ENCODE results near the gene SLC22A15.
"Not testable (repeated sequence)": the region's sequence is repeated elsewhere in the genome, so short reads cannot be mapped to it uniquely, and the experiment has no call there.

The SLC22A15 gene

DNA sequence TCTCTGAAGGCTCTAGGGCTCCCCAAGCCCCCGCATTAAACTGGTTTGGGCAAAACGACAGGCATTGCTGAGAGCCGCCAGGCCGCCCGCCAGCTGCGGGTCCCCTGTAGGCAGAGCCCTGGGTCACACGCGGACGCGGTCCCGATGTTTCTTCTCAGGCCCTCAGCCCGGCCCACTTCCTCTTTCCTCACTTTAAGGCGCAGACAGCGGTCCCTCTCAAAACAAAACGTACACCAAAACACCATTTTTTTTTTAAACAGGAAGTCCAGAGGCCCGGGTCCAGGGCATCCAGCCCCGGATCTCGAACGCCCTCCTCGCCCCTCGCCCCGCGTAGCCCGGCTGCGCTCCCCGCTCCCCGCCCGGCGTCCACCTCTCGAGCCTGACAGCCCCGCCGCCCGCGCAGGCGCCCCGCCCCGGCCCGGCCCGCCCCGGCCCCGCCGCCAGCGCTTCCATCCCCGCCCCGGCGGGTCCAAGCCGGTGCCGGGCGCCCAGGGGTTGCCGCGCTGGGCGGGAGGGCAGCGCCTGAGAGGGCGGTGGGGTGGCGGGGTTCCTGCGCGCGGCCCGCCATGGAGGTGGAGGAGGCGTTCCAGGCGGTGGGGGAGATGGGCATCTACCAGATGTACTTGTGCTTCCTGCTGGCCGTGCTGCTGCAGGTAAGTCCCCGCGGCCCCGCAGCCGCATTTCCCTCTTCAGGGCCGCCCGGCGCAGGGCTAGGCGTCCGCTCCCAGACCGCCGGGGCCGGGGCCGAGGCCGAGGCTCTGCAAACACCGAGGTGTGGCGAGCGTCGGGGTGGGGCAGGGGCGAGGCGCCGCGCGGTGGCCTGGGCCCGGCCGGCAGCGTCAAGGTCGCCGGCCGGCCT, at the start of gene SLC22A15:
SLC22A15 (plus strand) TSS at position 452 of the 859 bp plus-strand sequence; CDS start at position 567, 115 bp downstream.
- DNase-seq (ENCODE audit: low spot score) = no peak

DNA sequence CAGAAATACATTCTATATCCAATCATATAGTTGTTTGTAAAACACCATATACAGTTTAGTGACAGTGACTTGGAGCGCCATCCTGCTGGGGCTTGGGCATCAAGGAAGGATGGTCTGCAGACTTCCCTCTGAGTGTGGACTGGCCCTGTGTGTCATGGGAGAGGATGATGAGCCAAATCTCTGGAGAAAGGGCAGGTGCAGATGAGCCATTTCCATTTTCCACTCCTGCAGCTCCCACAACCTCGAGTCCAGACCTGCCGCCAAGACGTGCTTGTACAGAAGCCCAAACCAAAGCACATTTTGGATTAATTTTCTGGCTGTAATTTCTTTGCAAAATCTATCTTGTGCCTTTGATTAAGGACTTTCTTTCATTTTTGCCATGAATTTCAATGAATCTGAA, 48.3 kb upstream of the SLC22A15 start:
- no peak for DNase-seq (ENCODE audit: low spot score)

DNA sequence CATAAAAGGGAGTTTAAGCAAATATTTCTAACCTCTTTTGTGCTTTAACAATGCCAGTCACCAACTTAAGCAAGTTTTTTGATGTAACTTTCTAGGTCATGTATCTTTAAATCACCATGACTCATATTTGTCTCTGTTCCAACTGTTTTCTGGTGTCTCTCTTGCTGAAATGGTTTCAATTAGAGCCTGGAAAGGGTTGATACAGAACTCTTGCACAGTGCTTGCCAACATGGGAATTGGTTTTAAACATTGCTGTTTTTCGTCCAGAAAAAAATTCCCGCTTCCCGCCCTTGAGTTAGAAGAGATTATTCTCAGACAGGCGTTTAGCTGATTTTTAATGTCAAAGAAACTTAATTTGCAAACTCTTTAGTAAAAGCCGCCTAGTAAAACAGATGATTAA, 46.4 kb upstream of the SLC22A15 start:
- DNase-seq (ENCODE audit: low spot score) = no peak

DNA sequence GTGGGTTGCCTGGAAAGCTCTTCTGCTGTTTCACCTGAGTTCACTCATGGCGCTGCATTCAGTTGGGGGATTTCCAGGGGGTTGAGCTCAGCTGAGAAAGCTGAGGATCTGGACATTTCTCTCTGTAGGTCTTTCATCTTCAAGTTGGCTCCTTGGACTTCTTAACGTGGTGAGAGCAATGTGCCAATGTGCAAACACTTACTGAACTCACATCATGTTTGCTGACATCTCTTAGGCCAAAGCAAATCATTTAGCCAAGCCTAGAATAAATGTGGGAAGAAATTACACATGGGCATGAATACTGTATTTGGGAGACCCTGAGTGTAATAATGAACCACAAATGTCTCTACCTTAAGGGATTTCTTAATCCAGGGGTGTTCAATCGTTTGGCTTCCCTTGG, 42.7 kb upstream of the SLC22A15 start:
- DNase-seq (ENCODE audit: low spot score) = no peak

DNA sequence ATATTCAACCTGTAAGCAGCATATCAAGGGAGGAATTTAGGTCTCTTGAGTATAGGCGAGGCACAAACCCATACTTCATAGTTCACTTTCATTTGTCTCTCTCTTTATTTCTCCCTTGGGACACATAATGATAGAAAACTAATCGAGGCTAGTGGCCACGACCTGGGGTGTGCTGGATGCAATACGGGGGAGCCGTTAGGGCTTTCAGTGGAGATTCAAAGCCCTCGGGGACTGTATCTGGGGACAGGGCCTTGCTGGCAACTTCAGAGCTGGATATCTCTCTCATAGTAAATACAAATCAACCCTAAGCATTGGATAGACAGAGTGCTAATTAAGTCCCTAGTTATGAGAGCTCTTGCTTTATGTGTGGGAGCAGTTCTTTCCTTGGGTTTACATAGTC, 36.9 kb upstream of the SLC22A15 start:
- no peak for DNase-seq (ENCODE audit: low spot score)

DNA sequence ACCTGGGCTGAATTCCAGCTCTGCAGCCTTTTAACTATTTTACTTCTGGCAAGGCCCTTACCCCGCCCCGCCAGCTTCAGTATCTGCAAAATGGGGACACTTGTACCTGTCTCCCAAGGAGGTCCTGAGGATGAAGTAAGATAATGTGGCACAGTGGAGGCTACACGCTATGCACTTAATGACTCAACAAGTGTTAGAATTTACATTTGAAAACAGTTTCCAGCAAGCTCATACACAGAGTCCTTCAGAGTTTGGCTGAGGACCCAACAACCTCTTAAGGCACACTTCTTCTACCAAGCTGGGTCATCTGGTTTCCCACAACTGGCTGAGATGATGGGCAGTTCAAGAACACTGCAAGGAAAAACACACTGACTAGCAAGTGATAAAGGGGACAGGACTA, 30.2 kb upstream of the SLC22A15 start:
- DNase-seq (ENCODE audit: low spot score) = no peak

DNA sequence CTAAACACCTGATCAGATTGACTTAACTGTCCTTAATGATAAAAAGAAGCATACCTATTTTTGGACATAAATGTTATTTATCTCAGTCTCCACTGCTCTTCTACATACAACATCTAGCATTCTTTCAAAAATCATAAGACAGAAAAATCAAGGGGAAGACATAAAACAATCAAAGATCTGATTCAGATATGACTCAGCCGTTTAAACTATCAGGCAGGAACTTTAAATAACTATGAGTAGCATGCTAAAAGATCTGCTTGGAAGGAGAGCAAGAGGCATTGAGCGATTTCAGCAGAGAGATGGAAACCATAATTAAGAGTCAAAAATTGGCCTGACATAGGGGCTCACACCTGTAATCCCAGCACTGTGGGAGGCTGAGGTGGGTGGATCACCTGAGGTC, 27.2 kb upstream of the SLC22A15 start:
- no peak for DNase-seq (ENCODE audit: low spot score)

DNA sequence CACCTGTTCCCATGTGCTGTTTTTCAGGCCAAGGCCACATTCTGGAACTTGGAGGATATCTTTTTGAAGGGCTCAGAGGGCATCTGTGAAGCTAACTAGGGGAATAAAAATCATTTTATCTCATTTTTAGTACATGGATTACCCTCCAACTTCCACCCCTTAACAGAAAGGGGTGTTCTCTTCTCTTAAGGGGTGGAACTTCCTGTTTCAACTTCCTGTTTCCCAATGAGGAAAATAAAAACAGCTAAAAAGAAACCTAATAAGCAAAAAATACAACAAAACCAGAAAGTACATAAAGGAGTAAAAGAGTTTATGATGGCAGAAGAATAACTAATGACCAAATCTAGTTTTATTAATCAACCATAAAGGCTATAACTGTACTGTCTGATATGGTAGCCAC, 24.8 kb upstream of the SLC22A15 start:
- DNase-seq (ENCODE audit: low spot score) = no peak

DNA sequence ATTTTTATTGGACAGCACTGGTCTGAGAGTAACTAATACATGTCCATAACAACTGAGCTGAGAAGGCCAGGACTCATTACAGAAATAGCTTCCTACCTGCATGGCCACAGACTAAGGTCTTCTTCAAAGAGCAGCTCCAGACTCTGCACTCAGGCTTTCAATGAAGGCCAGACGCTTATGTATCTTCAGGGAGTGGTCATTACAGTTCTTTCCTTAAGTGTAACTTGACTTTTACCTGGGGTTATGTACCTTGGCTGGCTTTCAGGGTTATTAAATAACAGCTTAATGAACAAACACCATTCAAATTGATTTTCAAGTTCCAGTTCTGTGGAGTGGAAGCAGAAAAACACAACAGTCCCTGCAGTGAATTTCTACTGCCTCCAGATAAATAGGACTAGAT, 23.8 kb upstream of the SLC22A15 start:
- DNase-seq (ENCODE audit: low spot score) = no peak

DNA sequence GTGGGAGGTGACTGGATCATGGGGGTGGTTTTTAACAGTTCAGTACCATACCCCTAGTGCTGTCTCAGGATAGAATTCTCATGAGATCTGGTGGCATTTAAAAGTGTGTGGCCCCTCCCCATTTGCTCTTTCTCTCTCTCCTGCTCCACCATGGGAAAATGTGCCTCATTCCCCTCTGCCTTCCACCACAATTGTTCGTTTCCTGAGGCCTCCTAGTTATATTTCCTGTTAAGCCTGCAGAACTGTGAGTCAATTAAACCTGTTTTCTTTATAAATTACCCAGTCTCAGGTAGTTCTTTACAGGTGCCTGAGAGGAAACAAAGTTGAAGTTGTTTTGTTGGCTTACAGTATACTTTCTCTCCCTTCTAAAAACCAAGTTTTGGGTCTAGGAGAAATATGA, 23.1 kb upstream of the SLC22A15 start:
- no peak for DNase-seq (ENCODE audit: low spot score)

DNA sequence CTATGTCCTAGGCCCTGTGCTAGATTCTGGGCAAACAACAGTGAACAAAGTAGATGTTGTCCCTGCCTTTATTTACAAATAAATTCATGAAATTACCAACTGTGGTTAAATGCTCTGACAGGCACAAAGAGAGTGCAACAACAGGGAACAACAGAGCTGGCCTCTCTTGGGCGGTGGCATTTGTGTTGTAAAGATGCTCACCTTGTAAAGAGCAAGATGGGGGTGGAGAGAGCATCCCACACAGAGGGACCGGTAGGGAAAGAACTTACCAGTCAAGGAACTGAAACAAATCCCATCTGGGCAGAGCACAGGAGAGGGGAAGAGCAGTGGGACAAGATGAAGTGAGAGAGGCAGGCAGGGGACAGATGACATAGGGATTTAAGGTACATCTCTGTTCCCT, 21.6 kb upstream of the SLC22A15 start:
- DNase-seq (ENCODE audit: low spot score) = no peak

DNA sequence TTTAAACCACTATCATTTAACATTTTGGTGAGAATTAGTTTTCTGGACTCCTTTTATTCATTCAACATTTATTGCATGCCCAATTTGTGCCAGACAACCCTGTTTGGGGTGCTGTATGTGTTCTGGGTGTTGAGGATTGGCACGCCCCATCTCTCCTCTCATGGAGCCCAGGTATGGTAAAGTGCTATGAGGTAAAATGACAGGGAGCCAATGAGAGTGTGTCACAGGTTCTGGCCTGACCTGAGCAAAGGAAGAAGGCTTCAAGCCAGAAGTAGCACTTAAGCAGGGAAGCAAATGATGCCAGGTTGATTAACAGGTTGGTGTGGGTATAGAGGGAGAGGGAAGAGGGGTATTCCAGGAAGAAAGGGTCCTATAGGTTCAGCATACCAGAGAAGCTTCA, 21.1 kb upstream of the SLC22A15 start:
- DNase-seq (ENCODE audit: low spot score) = no peak

DNA sequence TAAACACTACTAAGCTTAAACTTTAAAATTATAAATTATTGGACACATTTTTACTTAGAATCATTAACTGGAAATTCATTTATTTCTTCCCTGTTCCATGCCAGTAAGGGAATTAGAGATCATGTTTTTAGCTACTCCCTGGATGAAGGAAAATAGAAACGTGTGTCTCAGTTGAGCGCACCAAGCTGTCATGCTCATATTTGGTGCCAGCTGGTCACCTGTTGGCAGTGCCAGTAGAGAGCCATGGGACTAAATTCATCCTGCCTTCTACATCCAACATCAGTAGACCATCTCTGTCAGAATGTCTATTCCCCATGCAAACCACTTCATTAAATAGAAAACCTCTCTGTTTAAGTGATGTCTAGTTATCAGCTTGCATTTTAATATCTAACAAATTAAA, 17.4 kb upstream of the SLC22A15 start:
- DNase-seq (ENCODE audit: low spot score) = no peak

DNA sequence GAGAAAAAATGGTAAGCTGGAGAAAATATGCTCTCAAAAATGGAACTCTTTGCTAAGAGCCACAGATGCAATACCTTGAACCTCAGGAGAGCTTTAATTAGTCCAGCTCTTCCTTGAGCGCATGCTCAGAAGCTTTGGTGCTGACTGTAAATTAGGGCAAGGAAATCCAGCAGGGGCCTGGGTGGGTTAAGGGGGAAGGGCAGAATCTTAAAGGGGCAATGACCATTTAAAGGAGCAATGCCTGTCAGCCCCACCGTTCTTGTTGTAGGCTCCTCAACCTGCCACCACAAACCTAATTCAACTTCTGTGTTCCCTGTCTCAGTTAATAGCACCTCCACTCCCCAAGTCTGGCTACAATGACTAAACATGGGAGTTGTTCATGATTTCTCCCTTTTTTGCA, 6.8 kb upstream of the SLC22A15 start:
- DNase-seq (ENCODE audit: low spot score) = no peak

DNA sequence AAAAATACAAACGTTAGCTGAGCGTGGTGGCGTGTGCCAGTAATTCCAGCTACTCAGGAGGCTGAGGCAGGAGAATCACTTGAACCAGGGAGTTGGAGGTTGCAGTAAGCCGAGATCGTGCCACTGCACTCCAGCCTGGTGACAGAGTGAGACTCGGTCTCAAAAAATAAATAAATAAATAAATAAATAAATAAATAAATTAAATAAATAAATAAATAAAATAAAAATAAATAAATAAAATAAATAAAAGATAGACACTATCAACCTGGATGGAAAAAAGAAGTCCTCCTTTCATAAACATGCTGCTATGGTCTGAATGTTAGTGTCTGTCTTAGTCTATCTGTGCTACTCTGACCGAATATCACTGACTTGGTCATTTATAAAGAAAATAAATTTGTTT, 4.5 kb upstream of the SLC22A15 start:
- DNase-seq (ENCODE audit: low spot score) = not testable (repeated sequence)

DNA sequence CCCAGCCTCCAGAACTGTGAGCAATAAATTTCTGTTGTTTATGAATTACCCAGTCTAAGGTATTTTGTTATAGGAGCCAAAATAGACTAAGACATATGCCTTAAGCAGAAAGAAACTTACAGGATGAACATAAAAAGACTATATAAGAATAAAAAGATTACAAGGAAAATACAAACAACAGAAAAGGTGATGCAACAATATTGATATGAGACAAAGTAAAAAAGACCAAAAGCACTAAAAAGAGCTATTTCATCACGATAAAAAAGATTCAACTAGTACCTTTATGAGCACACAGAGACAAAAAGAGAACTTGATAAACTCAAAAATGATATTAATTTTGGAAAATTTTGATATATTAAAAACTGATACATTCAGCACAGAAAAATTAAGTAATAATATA, 3.2 kb upstream of the SLC22A15 start:
- no peak for DNase-seq (ENCODE audit: low spot score)

DNA sequence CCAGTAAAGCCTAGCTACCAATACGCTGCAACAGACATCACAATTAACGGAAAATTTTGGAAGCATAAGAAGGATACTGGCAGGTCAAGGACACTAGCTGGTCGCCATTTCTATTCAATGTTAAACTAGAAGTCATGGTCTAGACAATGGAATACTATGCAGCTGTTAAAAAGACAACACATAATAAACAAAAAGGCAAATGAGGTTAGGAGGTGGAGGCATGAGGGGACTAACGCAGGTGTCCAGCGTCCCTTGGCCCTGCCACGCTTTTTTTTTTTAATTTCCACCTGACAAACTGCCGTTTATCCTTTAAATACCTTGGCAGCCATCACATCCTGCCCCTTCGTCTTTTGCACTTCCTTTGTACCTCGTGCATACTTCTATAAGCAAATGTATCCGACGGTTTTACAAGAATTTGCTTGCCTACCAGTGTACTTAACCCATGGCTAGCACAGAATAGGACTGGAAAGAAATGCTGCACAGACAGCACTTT, 698 bp upstream of the SLC22A15 start:
- DNase-seq (ENCODE audit: low spot score) = no peak

DNA sequence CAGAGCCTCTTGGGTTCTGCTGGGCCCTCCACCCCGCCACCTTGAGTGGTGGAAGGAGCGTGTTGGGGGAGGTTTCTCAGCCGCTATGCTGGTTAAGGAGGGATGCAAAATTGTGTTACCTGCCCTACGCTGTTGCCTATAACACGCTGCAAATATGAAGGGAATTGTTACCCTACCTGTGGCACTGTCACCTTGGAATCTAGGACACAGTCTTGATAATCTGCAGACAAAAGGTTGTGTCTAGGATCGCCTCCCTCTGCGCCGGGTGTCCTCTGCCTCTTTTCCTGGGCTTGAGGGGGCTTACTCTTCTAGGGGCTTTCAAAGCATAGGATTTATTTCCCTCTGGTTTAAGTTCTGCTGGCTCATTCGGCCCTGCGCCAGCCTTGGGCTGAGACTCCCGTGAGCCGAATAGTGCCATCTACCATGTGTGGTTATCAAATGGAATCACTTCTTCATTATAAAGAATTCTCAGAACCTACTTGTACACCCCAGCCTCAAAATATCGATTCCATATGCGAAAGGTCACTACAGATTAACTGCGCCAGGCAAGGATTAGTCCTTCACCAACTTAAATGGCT, 697 bp downstream of the SLC22A15 start:
- no peak for DNase-seq (ENCODE audit: low spot score)

DNA sequence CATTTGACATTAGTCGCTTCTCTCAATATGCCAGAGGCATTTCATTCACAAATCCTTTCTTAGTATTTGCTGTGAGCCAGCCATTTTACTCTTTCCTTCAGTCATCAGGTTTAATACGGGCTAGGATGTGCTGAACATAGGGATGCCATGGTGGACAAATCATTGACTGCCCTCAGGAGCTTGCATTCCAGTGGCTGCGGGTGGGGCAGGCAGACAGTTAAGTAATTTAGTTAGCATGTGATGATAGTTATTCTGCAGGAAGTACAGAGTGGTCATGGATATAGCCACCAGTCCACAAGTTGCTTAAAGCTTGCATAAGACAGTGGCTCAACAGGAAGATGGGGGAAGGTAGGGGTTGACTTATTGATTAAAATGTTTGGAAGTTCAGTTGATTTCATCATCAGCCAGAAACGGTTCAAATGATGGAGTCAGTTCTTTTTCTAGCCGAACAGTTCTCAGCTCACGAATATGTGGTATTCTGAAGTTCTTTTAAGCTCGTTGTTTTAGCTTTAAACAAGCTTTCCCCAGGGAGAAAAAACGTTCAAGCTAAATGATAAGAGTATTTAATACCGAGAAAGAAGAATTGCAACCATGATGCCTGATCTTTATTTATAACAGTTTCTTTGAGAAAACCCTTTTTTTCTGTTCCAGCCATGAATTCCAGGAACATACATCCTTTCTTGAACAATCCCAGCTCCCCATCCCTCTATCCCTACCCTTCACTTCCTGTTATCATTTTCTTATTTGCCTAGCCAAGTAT, 1.4 kb downstream of the SLC22A15 start:
- DNase-seq (ENCODE audit: low spot score) = no peak

DNA sequence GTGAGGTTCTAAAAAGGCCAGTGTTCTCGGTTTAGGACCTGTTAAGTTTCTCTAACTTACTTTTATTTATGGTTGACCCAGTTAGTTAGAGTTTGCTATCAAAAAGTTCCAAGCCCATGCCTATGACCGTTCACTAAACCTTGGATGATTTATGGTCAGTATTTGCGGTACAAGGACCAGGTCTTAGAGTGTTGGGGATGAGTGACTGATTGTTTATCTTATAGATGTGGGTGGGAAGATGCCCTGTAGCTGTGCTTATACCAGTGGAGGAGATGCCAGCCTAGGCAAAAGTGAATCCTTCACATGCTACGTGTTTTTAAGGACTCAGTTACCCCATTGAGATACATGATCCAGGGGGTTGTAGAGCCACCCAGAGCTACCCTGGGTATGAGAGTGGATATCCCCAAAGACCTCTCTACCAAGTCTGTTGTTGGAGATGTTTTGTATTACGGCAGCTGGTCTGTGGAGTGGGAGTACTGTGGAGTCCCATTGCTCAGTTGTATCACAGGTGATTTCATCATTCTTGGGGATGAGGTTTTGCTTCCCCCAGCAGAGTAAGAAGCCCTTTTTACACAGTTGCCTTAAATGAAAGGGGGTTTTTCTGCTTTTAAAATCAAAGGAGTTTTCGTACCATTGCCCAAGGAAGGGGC, 2.1 kb downstream of the SLC22A15 start:
- no peak for DNase-seq (ENCODE audit: low spot score)

DNA sequence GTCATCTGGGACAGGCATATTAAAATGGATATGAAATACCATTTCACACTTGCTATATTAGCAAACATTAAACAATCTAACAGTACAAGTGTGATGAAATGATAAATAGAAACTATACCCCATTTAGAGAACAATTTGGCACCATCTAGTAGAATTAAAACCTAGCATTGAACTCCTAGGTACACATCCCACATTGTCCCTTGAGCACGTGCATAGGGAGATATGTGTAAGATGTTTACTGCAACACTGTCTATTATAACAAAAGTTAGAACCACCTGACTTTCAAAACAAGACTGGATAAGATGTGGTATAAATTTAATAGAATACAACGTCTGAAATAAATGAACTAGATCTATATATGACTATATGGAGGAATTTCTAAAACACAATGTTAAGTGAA, 3.8 kb downstream of the SLC22A15 start:
- no peak for DNase-seq (ENCODE audit: low spot score)
